GM23338 (cell line): ENCODE results near the gene FAM13A.

Experiments
- CREB1 ChIP-seq: fragments of 250-450 bp; sonication (Bioruptor Pico); IDR thresholded peaks from 2 replicates; pipeline ENCODE4 v1.5.0; 2020; ENCODE audit warnings: low read depth, mild to moderate bottlenecking, moderate library complexity
- CTCF ChIP-seq, 2 experiments: fragments of 200-600 bp in 1 of 2; sonication (generic) in 1 of 2; conservative IDR thresholded peaks; 2 replicates each; pipeline versions ENCODE4 v1.5.1 to v1.6.1; 2016 to 2017; ENCODE audit warnings: antibody characterized with exemption in 2 of 2, low read depth in 2 of 2, mild to moderate bottlenecking in 2 of 2, moderate library complexity in 1 of 2
- EZH2 ChIP-seq: fragments of 200-600 bp; sonication (generic); IDR thresholded peaks from one replicate; pipeline ENCODE4 v1.8.0; 2017; ENCODE audit warnings: antibody characterized with exemption, mild to moderate bottlenecking, low read depth; ENCODE audit not compliant: unreplicated experiment
- EZH2phosphoT487 ChIP-seq: fragments of 200-600 bp; sonication (generic); IDR thresholded peaks from one replicate; pipeline ENCODE4 v1.8.1; 2018; ENCODE audit warnings: antibody characterized with exemption; ENCODE audit not compliant: unreplicated experiment
- JUNB ChIP-seq: IDR thresholded peaks from one replicate; pipeline ENCODE4 v1.6.1; 2016; ENCODE audit warnings: antibody characterized with exemption; ENCODE audit not compliant: unreplicated experiment
- POLR2AphosphoS5 ChIP-seq: IDR thresholded peaks from 2 replicates; pipeline ENCODE4 v1.6.1; 2016; ENCODE audit warnings: antibody characterized with exemption, low read depth
- TF ChIP-seq, protein P1 (sequence below): IDR thresholded peaks from one replicate; pipeline ENCODE4 v1.6.1; 2018; ENCODE audit warnings: antibody characterized with exemption; ENCODE audit not compliant: unreplicated experiment
- TF ChIP-seq, protein P2 (sequence below): IDR thresholded peaks from 2 replicates; pipeline ENCODE4 v1.6.1; 2016; ENCODE audit warnings: antibody characterized with exemption

- TF ChIP-seq POLR2AphosphoS5: no peak
- TF ChIP-seq CTCF (conservative IDR thresholded peaks at IDR 0.05; ENCODE audit: low read depth in 2 of 2): no peak
- TF ChIP-seq, protein P1, sequence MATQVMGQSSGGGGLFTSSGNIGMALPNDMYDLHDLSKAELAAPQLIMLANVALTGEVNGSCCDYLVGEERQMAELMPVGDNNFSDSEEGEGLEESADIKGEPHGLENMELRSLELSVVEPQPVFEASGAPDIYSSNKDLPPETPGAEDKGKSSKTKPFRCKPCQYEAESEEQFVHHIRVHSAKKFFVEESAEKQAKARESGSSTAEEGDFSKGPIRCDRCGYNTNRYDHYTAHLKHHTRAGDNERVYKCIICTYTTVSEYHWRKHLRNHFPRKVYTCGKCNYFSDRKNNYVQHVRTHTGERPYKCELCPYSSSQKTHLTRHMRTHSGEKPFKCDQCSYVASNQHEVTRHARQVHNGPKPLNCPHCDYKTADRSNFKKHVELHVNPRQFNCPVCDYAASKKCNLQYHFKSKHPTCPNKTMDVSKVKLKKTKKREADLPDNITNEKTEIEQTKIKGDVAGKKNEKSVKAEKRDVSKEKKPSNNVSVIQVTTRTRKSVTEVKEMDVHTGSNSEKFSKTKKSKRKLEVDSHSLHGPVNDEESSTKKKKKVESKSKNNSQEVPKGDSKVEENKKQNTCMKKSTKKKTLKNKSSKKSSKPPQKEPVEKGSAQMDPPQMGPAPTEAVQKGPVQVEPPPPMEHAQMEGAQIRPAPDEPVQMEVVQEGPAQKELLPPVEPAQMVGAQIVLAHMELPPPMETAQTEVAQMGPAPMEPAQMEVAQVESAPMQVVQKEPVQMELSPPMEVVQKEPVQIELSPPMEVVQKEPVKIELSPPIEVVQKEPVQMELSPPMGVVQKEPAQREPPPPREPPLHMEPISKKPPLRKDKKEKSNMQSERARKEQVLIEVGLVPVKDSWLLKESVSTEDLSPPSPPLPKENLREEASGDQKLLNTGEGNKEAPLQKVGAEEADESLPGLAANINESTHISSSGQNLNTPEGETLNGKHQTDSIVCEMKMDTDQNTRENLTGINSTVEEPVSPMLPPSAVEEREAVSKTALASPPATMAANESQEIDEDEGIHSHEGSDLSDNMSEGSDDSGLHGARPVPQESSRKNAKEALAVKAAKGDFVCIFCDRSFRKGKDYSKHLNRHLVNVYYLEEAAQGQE: no peak
- no peak for TF ChIP-seq EZH2phosphoT487
- TF ChIP-seq, protein P2, sequence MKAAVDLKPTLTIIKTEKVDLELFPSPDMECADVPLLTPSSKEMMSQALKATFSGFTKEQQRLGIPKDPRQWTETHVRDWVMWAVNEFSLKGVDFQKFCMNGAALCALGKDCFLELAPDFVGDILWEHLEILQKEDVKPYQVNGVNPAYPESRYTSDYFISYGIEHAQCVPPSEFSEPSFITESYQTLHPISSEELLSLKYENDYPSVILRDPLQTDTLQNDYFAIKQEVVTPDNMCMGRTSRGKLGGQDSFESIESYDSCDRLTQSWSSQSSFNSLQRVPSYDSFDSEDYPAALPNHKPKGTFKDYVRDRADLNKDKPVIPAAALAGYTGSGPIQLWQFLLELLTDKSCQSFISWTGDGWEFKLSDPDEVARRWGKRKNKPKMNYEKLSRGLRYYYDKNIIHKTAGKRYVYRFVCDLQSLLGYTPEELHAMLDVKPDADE: no peak
- no peak for TF ChIP-seq EZH2
- no peak for TF ChIP-seq CREB1 (CRISPR knock-in tag)
- TF ChIP-seq JUNB: no peak
Measured at GRCh38 chr4:88745581-88746163, 311.3 kb downstream of the FAM13A start.
